Mononuclear cell (primary cell): ENCODE results near the gene PPP1R12B. TPM values are rescaled to one million over a fixed set of nuclear protein-coding genes. Genes with fewer than 3 reads are reported as not detected.
"Not testable (repeated sequence)": the region's sequence is repeated elsewhere in the genome, so short reads cannot be mapped to it uniquely, and the experiment has no call there.

Source experiments
- H3K27me3 ChIP-seq: 2 replicates; pipeline ENCODE4 v1.6.0; 2011; ENCODE audit warnings: low read length, control low read depth; ENCODE audit not compliant: insufficient read depth
- H3K4me1 ChIP-seq: 2 replicates; pipeline ENCODE4 v1.5.1; 2011; ENCODE audit warnings: mild to moderate bottlenecking, low read length, control low read depth; ENCODE audit not compliant: insufficient read depth
- H3K4me3 ChIP-seq: 2 replicates; pipeline ENCODE4 v1.5.1; 2011; ENCODE audit warnings: mild to moderate bottlenecking, low read length, moderate library complexity
- H3K9me3 ChIP-seq: 2 replicates; pipeline ENCODE4 v1.5.1; 2011; ENCODE audit warnings: low read depth, mild to moderate bottlenecking, control low read depth, low read length
- total RNA-seq: library from RNA; depleted of rRNA; stranded (reverse); fragments of >200 nt; gene quantifications from one replicate; pipeline ENCODE4 v1.2.3, GENCODE V29; 2012

PPP1R12B gene
- total RNA-seq, 1 donor = 22.4 TPM

GRCh38 chr1:202553078-202553477, 204.6 kb downstream of the PPP1R12B start:
- not testable (repeated sequence) for H3K27me3 ChIP-seq, H3K9me3 ChIP-seq, H3K4me1 ChIP-seq, H3K4me3 ChIP-seq

DNA sequence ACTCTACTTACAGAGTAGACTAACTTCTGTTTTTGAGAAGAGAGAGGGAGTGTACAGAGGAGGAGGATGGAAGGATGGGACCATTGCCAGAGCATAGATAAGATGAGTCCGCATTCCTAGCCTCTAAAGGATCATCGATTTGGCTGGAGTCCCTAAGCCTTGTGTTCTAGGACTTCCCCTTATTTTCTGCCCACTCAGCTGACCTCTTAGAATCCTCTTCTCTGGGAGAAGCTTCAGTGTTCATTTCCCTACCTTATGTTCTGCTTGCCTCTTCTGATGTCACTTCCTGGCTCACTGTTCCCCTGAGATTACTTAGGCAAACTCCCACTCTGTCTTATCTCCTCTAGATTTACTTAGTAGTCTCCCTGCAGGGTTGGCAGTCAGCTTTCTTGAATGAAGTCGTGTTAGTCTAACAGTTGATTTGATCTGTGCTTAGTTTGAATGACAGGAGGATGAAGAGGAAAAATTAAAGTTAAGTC, 205.1 kb downstream of the PPP1R12B start:
- H3K4me3 ChIP-seq = no peak overlapping the region
- H3K4me1 ChIP-seq = no peaks in the 10 kb centered on the region
- H3K27me3 ChIP-seq = no peaks in the 10 kb centered on the region
- no peaks in the 10 kb centered on the region for H3K9me3 ChIP-seq

DNA sequence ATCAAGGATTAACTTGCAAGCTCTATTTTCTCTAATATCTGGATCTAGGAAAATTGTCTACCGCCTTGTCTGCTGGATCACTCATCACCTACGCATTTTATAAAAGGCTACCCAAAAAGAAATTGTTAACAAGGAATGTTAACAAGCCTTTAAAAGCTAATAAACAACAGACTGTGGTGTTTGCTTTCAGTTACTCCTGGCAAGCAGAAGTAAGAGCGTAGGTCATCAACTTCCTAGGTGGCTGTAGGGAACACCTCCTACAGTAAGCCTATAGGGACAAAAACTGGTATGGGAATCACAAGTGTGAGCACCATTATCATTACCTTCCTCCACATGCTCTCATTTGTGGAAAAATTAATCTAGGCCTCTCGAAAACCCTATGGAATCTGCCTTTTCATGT, 206.1 kb downstream of the PPP1R12B start:
- H3K4me3 ChIP-seq, H3K27me3 ChIP-seq, H3K4me1 ChIP-seq, H3K9me3 ChIP-seq: not testable (repeated sequence)

- not testable (repeated sequence) for H3K27me3 ChIP-seq
Observed at GRCh38 chr1:202556037-202556436, 207.5 kb downstream of the PPP1R12B start.

GRCh38 chr1:202557662-202558061, 209.2 kb downstream of the PPP1R12B start:
- H3K4me1 ChIP-seq, H3K9me3 ChIP-seq, H3K4me3 ChIP-seq, H3K27me3 ChIP-seq: not testable (repeated sequence)

More at GRCh38 chr1:202556037-202556436, 207.5 kb downstream of the PPP1R12B start:
- H3K4me1 ChIP-seq, H3K9me3 ChIP-seq, H3K4me3 ChIP-seq: not testable (repeated sequence)

- no peak overlapping the region for H3K4me3 ChIP-seq
- no peaks in the 10 kb centered on the region for H3K27me3 ChIP-seq
- peaks cover 5% of the 10 kb centered on the region for H3K4me1 ChIP-seq
- no peaks in the 10 kb centered on the region for H3K9me3 ChIP-seq
Observed at GRCh38 chr1:202561240-202561639, 212.7 kb downstream of the PPP1R12B start.

GRCh38 chr1:202561726-202562443, 213.4 kb downstream of the PPP1R12B start:
- no peaks in the 10 kb centered on the region for H3K9me3 ChIP-seq
- H3K4me1 ChIP-seq = peaks cover 9% of the 10 kb centered on the region
- H3K27me3 ChIP-seq = no peaks in the 10 kb centered on the region
- H3K4me3 ChIP-seq = no peak overlapping the region

GRCh38 chr1:202562444-202563060, 214.1 kb downstream of the PPP1R12B start:
- H3K4me1 ChIP-seq = peaks cover 9% of the 10 kb centered on the region
- H3K4me3 ChIP-seq = no peak overlapping the region
- no peaks in the 10 kb centered on the region for H3K27me3 ChIP-seq
- H3K9me3 ChIP-seq = no peaks in the 10 kb centered on the region

GRCh38 chr1:202563818-202564217, 215.3 kb downstream of the PPP1R12B start:
- H3K4me3 ChIP-seq = no peak overlapping the region
- H3K9me3 ChIP-seq = no peaks in the 10 kb centered on the region
- H3K27me3 ChIP-seq = no peaks in the 10 kb centered on the region
- H3K4me1 ChIP-seq = peaks cover 9% of the 10 kb centered on the region

DNA sequence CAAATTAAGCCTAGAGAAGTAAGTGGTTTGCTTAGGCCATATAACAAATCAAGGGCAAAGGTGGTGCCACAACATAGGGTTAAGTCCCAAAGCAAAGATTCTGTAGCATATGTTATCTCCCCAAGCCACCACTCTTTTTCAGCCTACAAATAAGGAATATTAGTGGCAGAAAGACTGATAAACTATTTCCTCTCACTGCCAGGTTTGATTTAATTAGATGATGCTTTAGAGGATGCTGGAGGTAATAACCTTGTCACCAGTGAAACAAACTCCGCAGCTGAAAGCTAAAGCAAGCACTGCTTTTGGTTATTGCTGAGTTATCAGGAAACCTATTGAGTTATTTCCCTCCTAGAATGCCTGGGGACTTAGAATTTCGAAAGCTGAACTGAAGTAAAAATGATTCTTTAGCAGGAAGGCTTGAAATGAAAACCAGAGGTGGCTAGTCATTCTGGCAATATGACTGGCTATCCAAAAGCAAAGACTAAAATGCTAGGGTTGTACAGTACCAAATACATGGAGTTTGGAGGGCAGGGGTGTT, 216.5 kb downstream of the PPP1R12B start:
- Histone ChIP-seq H3K9me3 (no peaks in the 10 kb centered on the region), H3K4me1 (peaks cover 9% of the 10 kb centered on the region), H3K4me3 (no peak overlapping the region), H3K27me3 (no peaks in the 10 kb centered on the region)

DNA sequence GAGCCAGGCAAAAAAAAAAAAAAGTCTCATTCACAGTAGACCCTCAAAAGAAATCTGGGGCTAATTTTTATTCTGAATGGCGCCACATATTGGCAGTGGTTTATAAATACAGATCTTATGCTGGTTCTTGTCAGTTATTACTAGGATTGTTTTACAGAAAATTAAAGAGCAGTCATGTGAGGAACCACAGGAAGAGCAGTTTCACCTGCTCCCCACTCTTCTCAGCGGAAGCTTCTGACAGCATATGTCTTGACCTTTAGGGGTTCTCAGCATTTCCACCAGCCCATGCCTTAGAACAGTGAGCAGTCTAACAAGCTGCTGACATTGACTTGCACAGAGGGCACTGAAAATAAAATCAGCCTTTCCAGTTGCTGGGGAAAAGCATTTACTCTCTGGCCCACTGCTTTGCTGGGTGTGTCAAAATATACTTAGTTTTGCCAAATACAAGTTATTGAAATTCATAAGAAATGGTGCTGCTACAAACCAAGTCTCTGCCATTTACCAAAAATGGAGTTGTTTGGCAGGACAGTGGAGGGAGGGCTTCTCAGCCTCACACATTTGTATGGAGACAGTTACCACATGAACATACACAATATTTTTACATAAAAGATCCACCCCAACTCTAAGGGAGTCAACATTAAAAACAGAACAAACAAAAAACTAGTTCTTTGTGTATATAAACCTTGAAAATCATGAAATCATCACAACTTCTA, 217.5 kb downstream of the PPP1R12B start:
- H3K4me1 ChIP-seq = peaks cover 9% of the 10 kb centered on the region
- no peaks in the 10 kb centered on the region for H3K27me3 ChIP-seq
- H3K9me3 ChIP-seq = no peaks in the 10 kb centered on the region
- no peak overlapping the region for H3K4me3 ChIP-seq

DNA sequence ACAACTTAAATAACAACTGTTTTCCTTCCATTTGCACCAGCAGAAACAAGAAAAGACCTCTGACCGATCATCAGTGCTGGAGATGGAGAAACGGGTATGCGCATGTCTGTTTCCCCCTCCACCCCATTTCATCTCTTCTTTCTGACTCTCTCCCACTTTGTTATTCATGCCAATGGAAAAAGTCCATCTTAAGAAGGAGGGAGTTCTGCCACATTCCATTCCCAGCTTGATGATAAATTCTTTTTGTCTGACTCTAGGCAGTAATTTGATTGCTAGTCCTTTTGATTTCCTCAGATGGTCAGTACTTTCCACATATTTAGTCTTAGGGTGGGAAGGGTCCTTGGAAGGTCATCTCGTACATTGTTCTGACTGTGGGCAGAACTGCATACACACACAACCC, 219.2 kb downstream of the PPP1R12B start:
- Histone ChIP-seq H3K4me3 (no peak overlapping the region), H3K9me3 (no peaks in the 10 kb centered on the region), H3K27me3 (no peaks in the 10 kb centered on the region), H3K4me1 (peaks cover 9% of the 10 kb centered on the region)

DNA sequence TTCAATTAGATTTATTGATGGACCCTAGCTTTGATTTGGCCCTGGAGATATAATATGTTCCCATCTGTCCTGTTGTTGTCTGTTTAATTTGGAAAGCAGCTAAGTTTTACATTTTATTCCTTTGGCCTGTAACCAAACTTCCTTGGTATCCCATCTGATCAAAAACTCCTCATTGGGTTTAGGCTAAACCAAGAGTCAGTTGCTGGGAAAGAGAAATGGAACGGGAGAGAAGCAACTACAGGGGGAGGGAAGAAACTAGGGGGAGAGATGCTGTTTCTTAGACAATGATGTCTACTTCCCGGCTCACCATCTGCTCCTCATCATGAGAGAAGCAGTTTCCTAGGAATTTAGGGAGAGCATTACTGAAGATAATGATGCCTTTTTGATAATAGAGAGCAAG, 219.9 kb downstream of the PPP1R12B start:
- Histone ChIP-seq H3K4me1 (peaks cover 9% of the 10 kb centered on the region), H3K27me3 (no peaks in the 10 kb centered on the region), H3K9me3 (no peaks in the 10 kb centered on the region), H3K4me3 (no peak overlapping the region)

- H3K27me3 ChIP-seq = no peaks in the 10 kb centered on the region
- H3K9me3 ChIP-seq = no peaks in the 10 kb centered on the region
- peaks cover 9% of the 10 kb centered on the region for H3K4me1 ChIP-seq
- H3K4me3 ChIP-seq = no peak overlapping the region
Observed at GRCh38 chr1:202568826-202569225, 220.3 kb downstream of the PPP1R12B start.
